ENCODE measurements around the gene GTF2F2.

- TF ChIP-seq CTCF (IDR thresholded peaks at IDR 0.05) = no peak
- no peak for TF ChIP-seq POLR2A (IDR thresholded peaks at IDR 0.05)
Observed at GRCh38 chr13:45219123-45219891, 99.0 kb downstream of the GTF2F2 start.
